ENCODE data around the gene NATD1.

DNA sequence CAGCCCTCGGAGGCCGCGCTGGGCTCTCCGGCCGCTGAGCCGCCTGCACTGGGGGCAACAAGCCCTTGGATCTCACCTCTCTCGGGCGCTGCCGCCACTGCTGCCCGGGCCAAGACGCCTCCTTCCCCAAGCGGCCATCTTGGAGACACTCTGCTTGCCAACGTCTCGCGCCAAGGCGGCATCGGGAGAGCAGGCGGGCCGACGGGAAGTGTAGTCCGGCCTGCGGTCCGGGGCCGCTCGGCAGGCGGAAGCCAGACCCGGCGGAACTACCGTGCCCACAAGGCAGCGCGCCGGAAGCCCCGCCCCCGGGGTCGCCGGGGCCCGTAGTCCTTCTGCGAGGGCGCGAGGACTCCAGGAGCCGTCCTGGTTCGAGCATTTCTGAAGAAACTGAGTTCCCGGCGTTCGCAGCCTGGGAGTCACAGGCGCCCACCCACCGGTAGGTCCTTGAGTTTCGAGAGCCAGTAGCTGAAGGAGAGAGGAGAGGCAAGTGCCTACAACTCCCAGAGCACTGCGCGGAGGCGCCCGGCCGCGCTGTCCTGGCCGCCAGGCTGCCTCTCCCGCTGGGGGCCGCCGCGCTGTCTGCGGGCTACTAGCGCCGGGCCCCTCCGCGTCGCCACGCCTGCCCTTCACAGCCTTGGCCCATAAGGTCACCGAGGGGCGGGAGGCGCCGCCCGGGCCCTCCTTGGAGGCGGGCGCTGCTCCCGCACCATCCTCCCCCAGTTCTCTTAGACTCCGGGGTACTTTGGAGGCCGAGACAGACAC is 39.0 kb downstream of the NATD1 start, which contains the start of gene TMEM11:
- TF ChIP-seq, protein P1, sequence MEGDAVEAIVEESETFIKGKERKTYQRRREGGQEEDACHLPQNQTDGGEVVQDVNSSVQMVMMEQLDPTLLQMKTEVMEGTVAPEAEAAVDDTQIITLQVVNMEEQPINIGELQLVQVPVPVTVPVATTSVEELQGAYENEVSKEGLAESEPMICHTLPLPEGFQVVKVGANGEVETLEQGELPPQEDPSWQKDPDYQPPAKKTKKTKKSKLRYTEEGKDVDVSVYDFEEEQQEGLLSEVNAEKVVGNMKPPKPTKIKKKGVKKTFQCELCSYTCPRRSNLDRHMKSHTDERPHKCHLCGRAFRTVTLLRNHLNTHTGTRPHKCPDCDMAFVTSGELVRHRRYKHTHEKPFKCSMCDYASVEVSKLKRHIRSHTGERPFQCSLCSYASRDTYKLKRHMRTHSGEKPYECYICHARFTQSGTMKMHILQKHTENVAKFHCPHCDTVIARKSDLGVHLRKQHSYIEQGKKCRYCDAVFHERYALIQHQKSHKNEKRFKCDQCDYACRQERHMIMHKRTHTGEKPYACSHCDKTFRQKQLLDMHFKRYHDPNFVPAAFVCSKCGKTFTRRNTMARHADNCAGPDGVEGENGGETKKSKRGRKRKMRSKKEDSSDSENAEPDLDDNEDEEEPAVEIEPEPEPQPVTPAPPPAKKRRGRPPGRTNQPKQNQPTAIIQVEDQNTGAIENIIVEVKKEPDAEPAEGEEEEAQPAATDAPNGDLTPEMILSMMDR (IDR thresholded peaks at IDR 0.05): peak in 2 of 4 experiments; percentile 15 to 26
- TF ChIP-seq POLR2AphosphoS5 (IDR thresholded peaks at IDR 0.05) (peak; percentile 91), POLR2A (IDR thresholded peaks at IDR 0.05) (peak; percentile 74)
